ENCODE measurements around the gene KCTD4. TPM values are rescaled to one million over a fixed set of nuclear protein-coding genes. Genes with fewer than 3 reads are reported as not detected.
"Not testable (repeated sequence)": the region's sequence is repeated elsewhere in the genome, so short reads cannot be mapped to it uniquely, and the experiment has no call there.

Gene KCTD4
- total RNA-seq, 1 donor from 2014 or later, result not detected

- intact Hi-C loops (cut with DNase I), result no loop called here
- ATAC-seq (ENCODE audit: poor library complexity), result peak; percentile 41
Observed at GRCh38 chr13:45219123-45219891, 18.5 kb upstream of the KCTD4 start.

GRCh38 chr13:45218689-45219088 is 17.8 kb upstream of the KCTD4 start:
- intact Hi-C loops (cut with DNase I), result no loop called here
- DNase-seq (no peak), ATAC-seq (ENCODE audit: poor library complexity) (peak; percentile 39)

More at GRCh38 chr13:45219123-45219891, 18.5 kb upstream of the KCTD4 start:
- DNase-seq, result no peak

GRCh38 chr13:45216193-45216592 is 15.3 kb upstream of the KCTD4 start:
- DNase-seq (no peak), ATAC-seq (ENCODE audit: poor library complexity) (no peak)
- intact Hi-C loops (cut with DNase I), result no loop called here

- no peak for DNase-seq
- intact Hi-C loops (cut with DNase I), result no loop called here
- ATAC-seq (ENCODE audit: poor library complexity), result no peak
Observed at GRCh38 chr13:45215392-45216077, 14.7 kb upstream of the KCTD4 start.

- DNase-seq (no peak), ATAC-seq (ENCODE audit: poor library complexity) (no peak)
- intact Hi-C loops (cut with DNase I), result no loop called here
Observed at GRCh38 chr13:45209229-45209628, 8.4 kb upstream of the KCTD4 start.

GRCh38 chr13:45208132-45208531 is 7.3 kb upstream of the KCTD4 start:
- DNase-seq, result no peak
- intact Hi-C loops (cut with DNase I), result no loop called here
- ATAC-seq (ENCODE audit: poor library complexity), result no peak

GRCh38 chr13:45207319-45207718 is 6.5 kb upstream of the KCTD4 start:
- intact Hi-C loops (cut with DNase I), result no loop called here
- ATAC-seq (ENCODE audit: poor library complexity) (peak; percentile 68), DNase-seq (no peak)

GRCh38 chr13:45206340-45206739 is 5.5 kb upstream of the KCTD4 start:
- ATAC-seq (ENCODE audit: poor library complexity), result peak; percentile 24
- DNase-seq, result no peak
- intact Hi-C loops (cut with DNase I), result no loop called here

- DNase-seq, result no peak
- ATAC-seq (ENCODE audit: poor library complexity), result no peak
- intact Hi-C loops (cut with DNase I), result no loop called here
Observed at GRCh38 chr13:45205124-45205523, 4.3 kb upstream of the KCTD4 start.

- no peak for ATAC-seq (ENCODE audit: poor library complexity)
- no peak for DNase-seq
- intact Hi-C loops (cut with DNase I), result no loop called here
Observed at GRCh38 chr13:45199711-45200110, 1.1 kb downstream of the KCTD4 start.

- ATAC-seq (ENCODE audit: poor library complexity), result no peak
- intact Hi-C loops (cut with DNase I), result no loop called here
- no peak for DNase-seq
Observed at GRCh38 chr13:45198924-45199323, 1.9 kb downstream of the KCTD4 start.

- intact Hi-C loops (cut with DNase I), result no loop called here
- no peak for ATAC-seq (ENCODE audit: poor library complexity)
Observed at GRCh38 chr13:45198041-45198440, 2.8 kb downstream of the KCTD4 start.

GRCh38 chr13:45196622-45197021 is 4.2 kb downstream of the KCTD4 start:
- ATAC-seq (ENCODE audit: poor library complexity), result peak; percentile 65
- intact Hi-C loops (cut with DNase I), result no loop called here
- no peak for DNase-seq

More at GRCh38 chr13:45198041-45198440, 2.8 kb downstream of the KCTD4 start:
- DNase-seq, result no peak

- no peak for DNase-seq
- intact Hi-C loops (cut with DNase I), result no loop called here
- ATAC-seq (ENCODE audit: poor library complexity), result no peak
Observed at GRCh38 chr13:45196096-45196495, 4.7 kb downstream of the KCTD4 start.

GRCh38 chr13:45195421-45195820 is 5.4 kb downstream of the KCTD4 start:
- no peak for ATAC-seq (ENCODE audit: poor library complexity)
- intact Hi-C loops (cut with DNase I), result no loop called here
- no peak for DNase-seq

- intact Hi-C loops (cut with DNase I), result no loop called here
- peak; percentile 61 for DNase-seq
- peak; percentile 67 for ATAC-seq (ENCODE audit: poor library complexity)
Observed at GRCh38 chr13:45194081-45194939, 6.5 kb downstream of the KCTD4 start.

GRCh38 chr13:45191874-45192273 is 9.0 kb downstream of the KCTD4 start:
- intact Hi-C loops (cut with DNase I), result no loop called here
- ATAC-seq (ENCODE audit: poor library complexity), result no peak
- DNase-seq, result no peak

GRCh38 chr13:45189511-45189910 is 11.3 kb downstream of the KCTD4 start:
- ATAC-seq (ENCODE audit: poor library complexity); intact Hi-C loops (cut with DNase I); DNase-seq: not testable (repeated sequence)

- intact Hi-C loops (cut with DNase I); DNase-seq; ATAC-seq (ENCODE audit: poor library complexity): not testable (repeated sequence)
Observed at GRCh38 chr13:45189077-45189476, 11.8 kb downstream of the KCTD4 start.

All from Right ventricle myocardium superior (tissue), 1 donor.